Ovary (tissue), 9 donors: ENCODE measurements around the gene GTF3A. TPM values are rescaled to one million over a fixed set of nuclear protein-coding genes. Genes with fewer than 3 reads are reported as not detected.

Source experiments
- DNase-seq, 5 donors: peaks; one replicate each; pipeline ENCODE4 v3.0.0-alpha.2; 2019 to 2020
- H3K27ac ChIP-seq, 2 donors: fragments of 200-600 bp; one replicate each; pipeline versions ENCODE4 v1.5.1 to v1.8.0; 2019 to 2022
- H3K27me3 ChIP-seq: fragments of 200-600 bp; one replicate; pipeline ENCODE4 v1.8.0; 2022
- H3K36me3 ChIP-seq: fragments of 200-600 bp; sonication (generic); one replicate; pipeline ENCODE4 v1.5.1; 2019
- H3K4me1 ChIP-seq: one replicate; pipeline ENCODE4 v1.8.1; 2013; ENCODE audit warnings: mild to moderate bottlenecking, moderate library complexity; ENCODE audit not compliant: insufficient read depth
- H3K4me3 ChIP-seq: fragments of 200-600 bp; sonication (generic); one replicate; pipeline ENCODE4 v1.5.1; 2017
- H3K9me3 ChIP-seq, 2 donors: fragments of 200-600 bp in 1 of 2; sonication (generic) in 1 of 2; one replicate each; pipeline versions ENCODE4 v1.5.1 to v1.8.1; 2013 to 2019; ENCODE audit warnings: mild to moderate bottlenecking in 1 of 2, moderate library complexity in 1 of 2
- CTCF ChIP-seq, 3 donors: fragments of 450-650 bp in 2 of 3; fragments of 200-600 bp in 1 of 3; IDR thresholded peaks; one replicate each; pipeline versions ENCODE4 v1.5.1 to v1.8.0; 2016 to 2022; ENCODE audit warnings: antibody characterized with exemption in 3 of 3, mild to moderate bottlenecking in 1 of 3
- EP300 ChIP-seq: sonication (generic); formaldehyde crosslinking; IDR thresholded peaks from one replicate; pipeline ENCODE4 v1.6.1; 2017; ENCODE audit warnings: antibody characterized with exemption
- POLR2A ChIP-seq: fragments of 450-650 bp; IDR thresholded peaks from one replicate; pipeline ENCODE4 v1.6.1; 2017; ENCODE audit warnings: antibody characterized with exemption, mild to moderate bottlenecking, moderate library complexity
- WGBS, 3 donors: extraction: QIAGEN DNeasy Blood & Tissue Kit in 1 of 3; methylation state at CpG; one replicate each; pipeline versions ENCODE4 v1.1.5 to v1.1.7; 2013 to 2017; 5-methylcytosine and 5-hydroxymethylcytosine counted together
- intact Hi-C, 4 donors: fragments of 100-400 bp; cut with DNase I; formaldehyde crosslinking; loops; one replicate each; pipeline versions ENCODE4 v1.11.0 to v1.15.1; 2022 to 2023
- polyA plus RNA-seq, 2 donors: library from polyadenylated mRNA; stranded (reverse); fragments of 200-250 nt in 1 of 2; fragments of 350-450 nt in 1 of 2; fragmentation: Illumina TruSeq in 1 of 2; extraction: RNeasy Lipid Tissue Mini Kit (QIAGEN cat#74804) in 1 of 2; gene quantifications; one replicate each; pipeline ENCODE4 v1.2.3, GENCODE V29; 2013 to 2014
- total RNA-seq, 7 donors: library from RNA; depleted of rRNA in 2 of 7; stranded (reverse); fragments of >200 nt in 2 of 7; fragmentation: NEBNext Ultra II Directional in 3 of 7; extraction: Animal tissue kit (Norgen Biotek cat#: 25700) in 3 of 7; gene quantifications; one replicate each; pipeline versions ENCODE4 v1.1.0 to v1.2.4, GENCODE V29; 2016 to 2023
- donor health status: DM: no; HTN: no; CAD: no; lungs with moderate emphysema.
- donor health status: DM: no; HTN: no; CAD: no.
- donor health status: Bipolar disorder and iron deficiency.
- donor health status: DM: yes; HTN: yes; CAD: no.
- donor health status: DM: no; HTN: no; CAD: no.
- donor health status: DM: yes; HTN: yes; CAD: no.

GTF3A gene
- total and polyA plus RNA-seq, 9 donors, result 41.0 to 87.6 (median 46.9) TPM

- DNase-seq, result peak; percentile 94 to 96 (median 96)
- intact Hi-C loops, result loop anchor here in 2 of 4 donors (1.0 to 10.0 kb wide), 4 partner anchors 25 to 195 kb away; partner anchors contain the start of genes GTF3A (in 2 of the 2), LNX2 (in 1 of the 2), POLR1D (in 1 of the 2) and RPL21 (in 1 of the 2)
- no peaks in the 10 kb centered on the region for H3K36me3 ChIP-seq
- H3K27me3 ChIP-seq, result no peaks in the 10 kb centered on the region
- TF ChIP-seq EP300 (no peak), CTCF (IDR thresholded peaks at IDR 0.05) (peak in 1 of 3 donors; percentile 23), POLR2A (peak; percentile 72)
- peak within 1 kb of the TSS; percentile 93 to 98 for H3K27ac ChIP-seq
- H3K4me3 ChIP-seq, result peak within 1 kb of the TSS; percentile 82
- 0% methylated on average over 59 to 81 of the region's 81 CpGs for WGBS, 3 donors
- H3K4me1 ChIP-seq, result peaks cover 8% of the 10 kb centered on the region
- no peaks in the 10 kb centered on the region for H3K9me3 ChIP-seq
Measured at GRCh38 chr13:27449936-27450828, 25.8 kb downstream of the GTF3A start, which contains the start of gene MTIF3. MTIF3 (minus strand) TSS chr13:27450564; CDS start chr13:27440448, 10,116 bp downstream.

GRCh38 chr13:27450921-27451471, 26.6 kb downstream of the GTF3A start:
- intact Hi-C loops, result loop anchor here in 2 of 4 donors (1.0 to 10.0 kb wide), 3 partner anchors 26 to 174 kb away; partner anchors contain the start of genes GTF3A (in 2 of the 2), LNX2 (in 1 of the 2) and POLR1D (in 1 of the 2)
- peak; percentile 29 to 70 (median 51) for DNase-seq
- peaks cover 8% of the 10 kb centered on the region for H3K4me1 ChIP-seq
- no peaks in the 10 kb centered on the region for H3K27me3 ChIP-seq
- 0 to 1% (median 0%) methylated on average over 34 of the region's 34 CpGs for WGBS, 3 donors
- H3K4me3 ChIP-seq, result peak overlapping the region; percentile 82
- H3K36me3 ChIP-seq, result no peaks in the 10 kb centered on the region
- TF ChIP-seq POLR2A (no peak), EP300 (no peak), CTCF (IDR thresholded peaks at IDR 0.05) (no peak)
- H3K9me3 ChIP-seq, result no peaks in the 10 kb centered on the region
- H3K27ac ChIP-seq, result peak overlapping the region; percentile 93 to 98

DNA sequence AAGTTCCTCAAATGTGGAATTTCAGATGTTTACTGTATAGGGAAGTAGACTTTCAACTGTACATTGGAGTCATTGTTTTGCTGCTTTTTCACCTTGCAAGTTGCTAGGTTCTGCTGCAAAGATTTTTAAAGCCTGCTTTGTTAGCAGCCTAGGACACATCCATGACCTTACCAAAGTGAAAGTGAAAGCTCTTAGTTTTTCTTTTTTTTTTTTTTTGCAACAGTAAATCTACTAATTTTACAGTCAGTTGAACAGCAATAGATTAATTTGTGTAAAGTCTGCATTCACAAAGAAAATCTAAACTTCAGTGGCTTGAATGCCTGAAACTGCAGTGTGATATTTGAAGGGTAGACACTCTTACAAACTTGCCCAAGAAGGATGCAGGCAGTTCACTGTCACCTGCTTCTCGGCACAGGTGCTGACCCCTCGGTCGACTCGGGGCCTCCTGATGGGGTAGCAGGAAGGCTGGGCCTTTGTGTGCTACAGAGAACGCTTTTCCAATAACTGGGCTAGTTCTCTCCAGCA, 31.0 kb downstream of the GTF3A start:
- no peak for DNase-seq
- Histone ChIP-seq H3K4me1 (no peaks in the 10 kb centered on the region), H3K27ac (no peak overlapping the region), H3K4me3 (no peak overlapping the region), H3K9me3 (no peaks in the 10 kb centered on the region), H3K27me3 (no peaks in the 10 kb centered on the region), H3K36me3 (no peaks in the 10 kb centered on the region)
- TF ChIP-seq CTCF (IDR thresholded peaks at IDR 0.05) (no peak), EP300 (no peak), POLR2A (no peak)
- intact Hi-C loops, result loop anchor here in 1 of 4 donors (10.0 kb wide), 1 partner anchor 169 kb away; the partner anchor contains the start of genes LNX2 and POLR1D
- WGBS, 3 donors, result 30 to 36% (median 36%) methylated on average over 5 of the region's 5 CpGs

- H3K27ac ChIP-seq, result no peak overlapping the region
- no peaks in the 10 kb centered on the region for H3K36me3 ChIP-seq
- 55 to 68% (median 64%) methylated on average over 12 of the region's 12 CpGs for WGBS, 3 donors
- intact Hi-C loops, result no loop called here
- TF ChIP-seq CTCF (IDR thresholded peaks at IDR 0.05), result no peak
- TF ChIP-seq EP300, result no peak
- TF ChIP-seq POLR2A, result no peak
- no peaks in the 10 kb centered on the region for H3K4me1 ChIP-seq
- DNase-seq, result no peak
- no peaks in the 10 kb centered on the region for H3K9me3 ChIP-seq
- no peaks in the 10 kb centered on the region for H3K27me3 ChIP-seq
- H3K4me3 ChIP-seq, result no peak overlapping the region
Measured at GRCh38 chr13:27461940-27462584, 37.6 kb downstream of the GTF3A start.
